Mammary epithelial cell (primary cell): ENCODE results near the gene SMIM28.

Experiments used
- EZH2 ChIP-seq: IDR thresholded peaks from 2 replicates; pipeline ENCODE4 v1.6.1; 2012; ENCODE audit warnings: low read length, inconsistent platforms, borderline replicate concordance
- TF ChIP-seq, protein P1 (sequence below), 2 donors: IDR thresholded peaks in 1 of 2; conservative IDR thresholded peaks in 1 of 2; 2 replicates each; pipeline ENCODE4 v1.5.1; 2011 to 2012; ENCODE audit warnings: inconsistent platforms in 2 of 2, low read length in 2 of 2, mild to moderate bottlenecking in 2 of 2, control low read depth in 1 of 2, low read depth in 1 of 2; ENCODE audit not compliant: insufficient read depth in 1 of 2; ENCODE audit errors: extremely low read depth in 1 of 2

DNA sequence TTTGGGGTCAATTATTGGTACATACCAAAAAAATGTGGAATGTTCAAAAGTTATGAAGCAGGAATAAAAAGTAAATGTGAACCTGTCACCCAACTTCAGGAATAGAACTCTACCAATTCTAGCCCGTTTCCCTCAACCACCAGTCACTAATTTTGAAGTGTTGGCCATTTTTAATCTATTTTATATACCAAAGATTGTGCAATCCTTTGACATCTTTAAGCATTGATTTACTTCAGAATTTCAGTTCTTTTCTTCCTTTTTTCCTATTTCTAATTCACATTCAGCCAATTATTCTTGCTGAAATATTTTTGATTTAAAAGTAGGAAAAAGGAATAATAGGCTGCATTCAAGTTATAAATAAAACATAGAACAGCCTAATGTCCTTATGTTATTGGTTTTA lies 46.9 kb upstream of the SMIM28 start:
- TF ChIP-seq, protein P1, sequence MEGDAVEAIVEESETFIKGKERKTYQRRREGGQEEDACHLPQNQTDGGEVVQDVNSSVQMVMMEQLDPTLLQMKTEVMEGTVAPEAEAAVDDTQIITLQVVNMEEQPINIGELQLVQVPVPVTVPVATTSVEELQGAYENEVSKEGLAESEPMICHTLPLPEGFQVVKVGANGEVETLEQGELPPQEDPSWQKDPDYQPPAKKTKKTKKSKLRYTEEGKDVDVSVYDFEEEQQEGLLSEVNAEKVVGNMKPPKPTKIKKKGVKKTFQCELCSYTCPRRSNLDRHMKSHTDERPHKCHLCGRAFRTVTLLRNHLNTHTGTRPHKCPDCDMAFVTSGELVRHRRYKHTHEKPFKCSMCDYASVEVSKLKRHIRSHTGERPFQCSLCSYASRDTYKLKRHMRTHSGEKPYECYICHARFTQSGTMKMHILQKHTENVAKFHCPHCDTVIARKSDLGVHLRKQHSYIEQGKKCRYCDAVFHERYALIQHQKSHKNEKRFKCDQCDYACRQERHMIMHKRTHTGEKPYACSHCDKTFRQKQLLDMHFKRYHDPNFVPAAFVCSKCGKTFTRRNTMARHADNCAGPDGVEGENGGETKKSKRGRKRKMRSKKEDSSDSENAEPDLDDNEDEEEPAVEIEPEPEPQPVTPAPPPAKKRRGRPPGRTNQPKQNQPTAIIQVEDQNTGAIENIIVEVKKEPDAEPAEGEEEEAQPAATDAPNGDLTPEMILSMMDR (conservative IDR thresholded peaks at IDR 0.05 in 1 of 2, IDR thresholded peaks at IDR 0.05 in 1 of 2; ENCODE audit: extremely low read depth in 1 of 2, insufficient read depth in 1 of 2, low read depth in 1 of 2, low read length in 2 of 2), result no peak
- no peak for TF ChIP-seq EZH2
